ENCODE measurements around the gene BAHD1.

The BAHD1 gene

DNA sequence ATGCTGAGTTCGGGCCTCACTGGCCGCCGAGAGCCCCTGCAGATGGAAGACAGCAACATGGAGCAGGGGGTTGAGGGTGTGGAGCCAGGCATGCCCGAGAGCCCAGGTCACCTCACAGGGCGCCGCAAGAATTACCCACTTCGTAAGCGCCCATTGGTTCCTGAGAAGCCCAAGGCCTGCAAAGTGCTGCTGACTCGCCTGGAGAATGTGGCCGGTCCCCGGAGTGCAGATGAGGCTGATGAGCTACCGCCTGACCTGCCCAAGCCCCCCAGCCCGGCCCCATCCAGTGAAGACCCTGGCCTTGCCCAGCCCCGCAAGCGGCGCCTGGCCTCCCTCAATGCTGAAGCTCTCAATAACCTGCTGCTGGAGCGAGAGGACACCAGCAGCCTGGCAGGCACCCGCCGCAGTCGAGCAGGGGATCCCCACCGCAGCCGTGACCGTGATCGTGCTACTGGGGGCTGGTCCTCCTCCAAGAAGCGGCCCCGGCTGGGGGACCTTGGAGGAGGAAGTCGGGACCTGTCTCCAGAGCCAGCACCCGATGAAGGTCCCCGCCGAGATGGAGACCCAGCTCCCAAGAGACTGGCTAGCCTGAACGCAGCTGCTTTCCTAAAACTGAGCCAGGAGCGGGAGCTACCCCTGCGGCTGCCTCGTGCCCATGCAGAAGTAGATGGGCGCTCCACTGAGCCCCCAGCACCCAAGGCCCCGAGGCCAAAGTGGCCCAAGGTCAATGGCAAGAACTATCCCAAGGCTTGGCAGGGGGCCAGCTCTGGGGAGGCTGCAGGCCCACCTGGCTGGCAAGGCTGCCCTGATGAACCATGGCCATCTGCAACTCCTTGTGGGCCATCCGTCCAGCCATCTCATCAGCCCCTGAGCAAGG is 18.0 kb downstream of the BAHD1 start:
- Histone ChIP-seq H3K4me1 (ENCODE audit: control insufficient read depth, low read depth, low read length) (peaks cover 12% of the 10 kb centered on the region), H2BK15ac (replicated peaks; ENCODE audit: low read depth) (no peak overlapping the region), H3K9ac (ENCODE audit: low read length) (no peak overlapping the region), H3K18ac (ENCODE audit: low read length) (no peak overlapping the region), H3K56ac (ENCODE audit: low read length) (no peak overlapping the region), H3K4me2 (ENCODE audit: low read length) (no peak overlapping the region), H3K23ac (ENCODE audit: low read length) (no peak overlapping the region), H3K4ac (ENCODE audit: low read depth, low read length) (no peak overlapping the region), H3K36me3 (ENCODE audit: control insufficient read depth, insufficient read depth, low read length) (peaks cover 10% of the 10 kb centered on the region), H4K5ac (ENCODE audit: low read length) (no peak overlapping the region), H2AK5ac (ENCODE audit: low read length) (no peak overlapping the region), H3K79me1 (ENCODE audit: low read length) (peaks cover 48% of the 10 kb centered on the region), H2BK5ac (ENCODE audit: low read length) (no peak overlapping the region), H3K4me3 (ENCODE audit: low read length) (no peak overlapping the region), H3K27ac (ENCODE audit: low read depth, low read length) (no peak overlapping the region), H3K79me2 (ENCODE audit: control insufficient read depth, insufficient read depth, low read length) (peaks cover 62% of the 10 kb centered on the region), H4K8ac (ENCODE audit: low read depth, low read length) (no peak overlapping the region), H3K27me3 (ENCODE audit: insufficient read depth, low read length, poor library complexity) (no peaks in the 10 kb centered on the region), H2BK120ac (ENCODE audit: low read depth, low read length) (no peak overlapping the region)
- WGBS (ENCODE audit: extremely low coverage, insufficient coverage, low lambda C conversion rate): no CpG with 5 or more reads among the region's 37 CpGs
- no peak for DNase-seq

GRCh38 chr15:40459391-40460015 is 18.8 kb downstream of the BAHD1 start:
- Histone ChIP-seq H3K4me1 (ENCODE audit: control insufficient read depth, low read depth, low read length) (peaks cover 9% of the 10 kb centered on the region), H3K9ac (ENCODE audit: low read length) (no peak overlapping the region), H3K18ac (ENCODE audit: low read length) (no peak overlapping the region), H3K79me1 (ENCODE audit: low read length) (peaks cover 41% of the 10 kb centered on the region), H3K4me2 (ENCODE audit: low read length) (no peak overlapping the region), H2BK15ac (replicated peaks; ENCODE audit: low read depth) (no peak overlapping the region), H3K4ac (ENCODE audit: low read depth, low read length) (no peak overlapping the region), H3K27ac (ENCODE audit: low read depth, low read length) (no peak overlapping the region), H4K8ac (ENCODE audit: low read depth, low read length) (no peak overlapping the region), H3K36me3 (ENCODE audit: control insufficient read depth, insufficient read depth, low read length) (peaks cover 12% of the 10 kb centered on the region), H4K5ac (ENCODE audit: low read length) (no peak overlapping the region), H3K79me2 (ENCODE audit: control insufficient read depth, insufficient read depth, low read length) (peaks cover 54% of the 10 kb centered on the region), H3K4me3 (ENCODE audit: low read length) (no peak overlapping the region), H2BK120ac (ENCODE audit: low read depth, low read length) (no peak overlapping the region), H3K27me3 (ENCODE audit: insufficient read depth, low read length, poor library complexity) (no peaks in the 10 kb centered on the region), H3K56ac (ENCODE audit: low read length) (no peak overlapping the region), H3K23ac (ENCODE audit: low read length) (no peak overlapping the region), H2BK5ac (ENCODE audit: low read length) (no peak overlapping the region), H2AK5ac (ENCODE audit: low read length) (no peak overlapping the region)
- no peak for DNase-seq
- WGBS (ENCODE audit: extremely low coverage, insufficient coverage, low lambda C conversion rate): no CpG with 5 or more reads among the region's 19 CpGs

DNA sequence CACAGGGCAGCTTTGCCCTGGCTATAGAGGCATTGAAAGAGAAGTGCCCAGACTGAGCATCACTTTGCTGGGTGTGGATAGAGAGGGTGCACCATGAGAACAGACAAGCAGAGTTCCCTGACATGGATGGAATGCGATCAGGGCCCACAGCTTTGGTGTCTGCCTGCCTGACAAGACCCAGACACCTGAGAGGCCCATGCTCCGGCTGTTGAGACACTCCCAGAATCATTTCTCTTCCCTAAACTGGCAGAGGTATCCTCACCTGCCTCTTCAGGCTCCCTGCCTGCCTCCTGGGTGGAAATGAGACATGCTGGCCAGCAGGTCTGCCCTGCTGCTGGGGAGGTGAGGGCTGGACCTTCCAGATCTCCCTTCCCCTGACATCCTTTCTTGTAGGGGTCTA is 19.7 kb downstream of the BAHD1 start:
- Histone ChIP-seq H3K4me2 (ENCODE audit: low read length) (no peak overlapping the region), H3K36me3 (ENCODE audit: control insufficient read depth, insufficient read depth, low read length) (peaks cover 14% of the 10 kb centered on the region), H3K56ac (ENCODE audit: low read length) (no peak overlapping the region), H3K23ac (ENCODE audit: low read length) (no peak overlapping the region), H2BK5ac (ENCODE audit: low read length) (no peak overlapping the region), H3K4me3 (ENCODE audit: low read length) (no peak overlapping the region), H2BK15ac (replicated peaks; ENCODE audit: low read depth) (no peak overlapping the region), H4K8ac (ENCODE audit: low read depth, low read length) (no peak overlapping the region), H2BK120ac (ENCODE audit: low read depth, low read length) (no peak overlapping the region), H2AK5ac (ENCODE audit: low read length) (no peak overlapping the region), H3K79me1 (ENCODE audit: low read length) (peaks cover 35% of the 10 kb centered on the region), H3K27me3 (ENCODE audit: insufficient read depth, low read length, poor library complexity) (no peaks in the 10 kb centered on the region), H3K27ac (ENCODE audit: low read depth, low read length) (no peak overlapping the region), H3K9ac (ENCODE audit: low read length) (no peak overlapping the region), H3K18ac (ENCODE audit: low read length) (no peak overlapping the region), H3K4me1 (ENCODE audit: control insufficient read depth, low read depth, low read length) (peaks cover 2% of the 10 kb centered on the region), H4K5ac (ENCODE audit: low read length) (no peak overlapping the region), H3K79me2 (ENCODE audit: control insufficient read depth, insufficient read depth, low read length) (peaks cover 45% of the 10 kb centered on the region), H3K4ac (ENCODE audit: low read depth, low read length) (no peak overlapping the region)
- no CpG with 5 or more reads among the region's 2 CpGs for WGBS (ENCODE audit: extremely low coverage, insufficient coverage, low lambda C conversion rate)
- DNase-seq: no peak

- H3K4me2 ChIP-seq (ENCODE audit: low read length): no peak overlapping the region
- peaks cover 30% of the 10 kb centered on the region for H3K79me2 ChIP-seq (ENCODE audit: control insufficient read depth, insufficient read depth, low read length)
- H3K18ac ChIP-seq (ENCODE audit: low read length): no peak overlapping the region
- H3K4me1 ChIP-seq (ENCODE audit: control insufficient read depth, low read depth, low read length): no peaks in the 10 kb centered on the region
- peaks cover 26% of the 10 kb centered on the region for H3K79me1 ChIP-seq (ENCODE audit: low read length)
- no peak overlapping the region for H3K27ac ChIP-seq (ENCODE audit: low read depth, low read length)
- H2BK120ac ChIP-seq (ENCODE audit: low read depth, low read length): no peak overlapping the region
- no peak overlapping the region for H2BK5ac ChIP-seq (ENCODE audit: low read length)
- no peak overlapping the region for H2BK15ac ChIP-seq (replicated peaks; ENCODE audit: low read depth)
- no peak for DNase-seq
- no peak overlapping the region for H2AK5ac ChIP-seq (ENCODE audit: low read length)
- H3K9ac ChIP-seq (ENCODE audit: low read length): no peak overlapping the region
- H4K5ac ChIP-seq (ENCODE audit: low read length): no peak overlapping the region
- WGBS (ENCODE audit: extremely low coverage, insufficient coverage, low lambda C conversion rate): no CpG with 5 or more reads among the region's 21 CpGs
- no peak overlapping the region for H3K4ac ChIP-seq (ENCODE audit: low read depth, low read length)
- H3K4me3 ChIP-seq (ENCODE audit: low read length): no peak overlapping the region
- no peak overlapping the region for H3K23ac ChIP-seq (ENCODE audit: low read length)
- H4K8ac ChIP-seq (ENCODE audit: low read depth, low read length): no peak overlapping the region
- H3K27me3 ChIP-seq (ENCODE audit: insufficient read depth, low read length, poor library complexity): no peaks in the 10 kb centered on the region
- no peak overlapping the region for H3K56ac ChIP-seq (ENCODE audit: low read length)
- peaks cover 14% of the 10 kb centered on the region for H3K36me3 ChIP-seq (ENCODE audit: control insufficient read depth, insufficient read depth, low read length)
These were observed 21.2 kb downstream of the BAHD1 start for GRCh38 chr15:40461958-40462357.

- Histone ChIP-seq H3K56ac (ENCODE audit: low read length) (no peak overlapping the region), H3K79me1 (ENCODE audit: low read length) (peaks cover 17% of the 10 kb centered on the region), H3K23ac (ENCODE audit: low read length) (no peak overlapping the region), H2BK120ac (ENCODE audit: low read depth, low read length) (no peak overlapping the region), H4K8ac (ENCODE audit: low read depth, low read length) (no peak overlapping the region), H2BK5ac (ENCODE audit: low read length) (no peak overlapping the region), H3K4me1 (ENCODE audit: control insufficient read depth, low read depth, low read length) (no peaks in the 10 kb centered on the region), H3K9ac (ENCODE audit: low read length) (no peak overlapping the region), H3K79me2 (ENCODE audit: control insufficient read depth, insufficient read depth, low read length) (peaks cover 19% of the 10 kb centered on the region), H2AK5ac (ENCODE audit: low read length) (no peak overlapping the region), H3K4me3 (ENCODE audit: low read length) (no peak overlapping the region), H3K36me3 (ENCODE audit: control insufficient read depth, insufficient read depth, low read length) (peaks cover 15% of the 10 kb centered on the region), H4K5ac (ENCODE audit: low read length) (no peak overlapping the region), H3K27me3 (ENCODE audit: insufficient read depth, low read length, poor library complexity) (no peaks in the 10 kb centered on the region), H2BK15ac (replicated peaks; ENCODE audit: low read depth) (no peak overlapping the region), H3K4ac (ENCODE audit: low read depth, low read length) (no peak overlapping the region), H3K18ac (ENCODE audit: low read length) (no peak overlapping the region), H3K27ac (ENCODE audit: low read depth, low read length) (no peak overlapping the region), H3K4me2 (ENCODE audit: low read length) (no peak overlapping the region)
- no peak for DNase-seq
- no CpG with 5 or more reads among the region's 2 CpGs for WGBS (ENCODE audit: extremely low coverage, insufficient coverage, low lambda C conversion rate)
These were observed 22.5 kb downstream of the BAHD1 start for GRCh38 chr15:40463279-40463678.

Measured in mesendoderm (in vitro differentiated cells).